OCI-LY1 (cell line): ENCODE data around the gene ATG5.

Experiments used
- CTCF ChIP-seq: fragments of 200-600 bp; sonication (generic), shearing (Covaris generic); IDR thresholded peaks from 2 replicates; pipeline ENCODE4 v1.5.1; 2017; ENCODE audit warnings: mild to moderate bottlenecking, antibody characterized with exemption, low read length, moderate library complexity, mixed read lengths
- EZH2 ChIP-seq: fragments of 200-600 bp; sonication (generic), shearing (Covaris generic); IDR thresholded peaks from 2 replicates; pipeline ENCODE4 v1.8.0; 2017; ENCODE audit warnings: borderline replicate concordance, mixed run types, mild to moderate bottlenecking, antibody characterized with exemption, low read length, moderate library complexity, mixed read lengths

GRCh38 chr6:106141441-106142237, 183.9 kb downstream of the ATG5 start:
- no peak for TF ChIP-seq EZH2
- TF ChIP-seq CTCF = no peak
